Endothelial cell of umbilical vein (primary cell): ENCODE results near the gene UNC13D. TPM values are rescaled to one million over a fixed set of nuclear protein-coding genes. Genes with fewer than 3 reads are reported as not detected.
"Not testable (repeated sequence)": the region's sequence is repeated elsewhere in the genome, so short reads cannot be mapped to it uniquely, and the experiment has no call there.

Experiments
- BruUV-seq: library from RNA; stranded (reverse); fragments of 400-500 nt; replicated peaks from 2 replicates; lab custom pipeline; 2021; lab: Mats Ljungman, UMichigan
- CTCF ChIA-PET: fragments of 300-600, 350-600 bp; sonication (Branson Sonifier 250); formaldehyde crosslinking; loops from one replicate; lab custom pipeline; 2021; ENCODE audit warnings: antibody characterized with exemption, inconsistent platforms; lab: Charles Lee
- POLR2A ChIA-PET: fragments of 300-600, 350-600 bp; sonication (Branson Sonifier 250); formaldehyde crosslinking; loops from one replicate; lab custom pipeline; 2021; ENCODE audit warnings: antibody characterized with exemption, inconsistent platforms; lab: Charles Lee
- DNase-seq: peaks from one replicate; pipeline ENCODE4 v3.0.0-alpha.2; 2011; ENCODE audit warnings: low read depth, low spot score
- FAIRE-seq: peaks from 2 replicates; lab custom pipeline; 2011; peaks lifted over from hg19 to GRCh38; lab: Jason Lieb, UNC
- H2AFZ ChIP-seq: 2 replicates; pipeline ENCODE4 v1.6.0; 2012; ENCODE audit warnings: low read depth, low read length, control low read depth, inconsistent platforms
- H3K27ac ChIP-seq: 2 replicates; pipeline ENCODE4 v1.5.1; 2011; ENCODE audit warnings: low read depth, mild to moderate bottlenecking, control low read depth, low read length, moderate library complexity; ENCODE audit not compliant: insufficient read depth
- H3K27me3 ChIP-seq, 2 experiments: 2 replicates each; pipeline versions ENCODE4 v1.6.0 to v1.6.1; 2011; ENCODE audit warnings: low read length in 2 of 2, mixed read lengths in 1 of 2; ENCODE audit not compliant: control insufficient read depth in 2 of 2, insufficient read depth in 2 of 2
- H3K36me3 ChIP-seq, 2 experiments: 2 replicates in 1 of 2; 3 replicates in 1 of 2; pipeline ENCODE4 v1.5.1; 2011; ENCODE audit warnings: low read length in 2 of 2, mild to moderate bottlenecking in 1 of 2, moderate library complexity in 1 of 2; ENCODE audit not compliant: control insufficient read depth in 2 of 2, insufficient read depth in 2 of 2; ENCODE audit errors: extremely low read depth in 1 of 2
- H3K4me1 ChIP-seq: 3 replicates; pipeline ENCODE4 v1.5.1; 2011; ENCODE audit warnings: mild to moderate bottlenecking, low read length; ENCODE audit not compliant: control insufficient read depth, insufficient read depth; ENCODE audit errors: extremely low read depth
- H3K4me2 ChIP-seq: 2 replicates; pipeline ENCODE4 v1.6.1; 2011; ENCODE audit warnings: low read length, control low read depth, mixed read lengths; ENCODE audit not compliant: insufficient read depth
- H3K4me3 ChIP-seq, 3 experiments: fragments of 200-600 bp in 1 of 3; sonication (generic), shearing (Covaris generic) in 1 of 3; replicated peaks in 1 of 3; 2 replicates each; pipeline ENCODE4 v1.5.1; 2011 to 2016; ENCODE audit warnings: control low read depth in 3 of 3, low read length in 3 of 3, mild to moderate bottlenecking in 2 of 3, inconsistent platforms in 1 of 3, low read depth in 1 of 3, moderate library complexity in 1 of 3; ENCODE audit not compliant: insufficient read depth in 1 of 3
- H3K79me2 ChIP-seq: 2 replicates; pipeline ENCODE4 v1.6.0; 2012; ENCODE audit warnings: low read length, inconsistent platforms; ENCODE audit not compliant: control insufficient read depth, insufficient read depth
- H3K9ac ChIP-seq: replicated peaks from 2 replicates; pipeline ENCODE3; 2011; ENCODE audit warnings: low read length, control low read depth; ENCODE audit not compliant: insufficient read depth; ENCODE audit errors: extremely low read depth
- H3K9me1 ChIP-seq: replicated peaks from 3 replicates; pipeline ENCODE4 v1.6.0; 2011; ENCODE audit warnings: mild to moderate bottlenecking, low read length; ENCODE audit not compliant: control insufficient read depth, insufficient read depth; ENCODE audit errors: extremely low read depth
- H3K9me3 ChIP-seq: replicated peaks from 2 replicates; pipeline ENCODE4 v1.5.1; 2012; ENCODE audit warnings: low read length, inconsistent platforms; ENCODE audit not compliant: control insufficient read depth, insufficient read depth
- H4K20me1 ChIP-seq: replicated peaks from 2 replicates; pipeline ENCODE3; 2011; ENCODE audit warnings: mild to moderate bottlenecking, low read length; ENCODE audit not compliant: control insufficient read depth, insufficient read depth; ENCODE audit errors: extremely low read depth
- dilution Hi-C: fragments of 300-500 bp; cut with MboI; formaldehyde crosslinking; loops from one replicate; pipeline ENCODE4 v1.15.0; 2019; ENCODE audit warnings: low sequenced_read_pairs; ENCODE audit not compliant: extremely low pct_ligation_motif_present
- intact Hi-C: fragments of 100-400 bp; cut with micrococcal nuclease; formaldehyde crosslinking; loops from one replicate; pipeline ENCODE4 v1.10.0; 2022
- polyA plus RNA-seq, 4 experiments: library from polyadenylated mRNA; depleted of rRNA in 3 of 4; stranded (reverse) in 3 of 4; unstranded in 1 of 4; fragments of >200 nt; gene quantifications; 2 replicates each; pipeline versions ENCODE4 v1.2.1 to v1.2.3, GENCODE V29; 2011 to 2012; ENCODE audit warnings: missing spikeins in 1 of 4
- total RNA-seq: library from RNA; stranded (reverse); gene quantifications from 2 replicates; pipeline ENCODE4 v1.2.3, GENCODE V29; 2021

UNC13D gene
- total and polyA plus RNA-seq, 2 donors (not counting 3 experiments of a cell fraction or from before 2014, with no cell fraction given) = 6.9 to 14.9 TPM

- FAIRE-seq, H3K27me3 ChIP-seq, DNase-seq, H3K27ac ChIP-seq, dilution Hi-C loops, H3K79me2 ChIP-seq, H3K9me3 ChIP-seq, BruUV-seq, H3K9ac ChIP-seq, H3K4me1 ChIP-seq, H3K4me3 ChIP-seq, POLR2A ChIA-PET, intact Hi-C loops, H2AFZ ChIP-seq, CTCF ChIA-PET, H3K9me1 ChIP-seq, H4K20me1 ChIP-seq, H3K4me2 ChIP-seq, H3K36me3 ChIP-seq: not testable (repeated sequence)
Observed at GRCh38 chr17:75865404-75866188, 21.4 kb upstream of the UNC13D start.

DNA sequence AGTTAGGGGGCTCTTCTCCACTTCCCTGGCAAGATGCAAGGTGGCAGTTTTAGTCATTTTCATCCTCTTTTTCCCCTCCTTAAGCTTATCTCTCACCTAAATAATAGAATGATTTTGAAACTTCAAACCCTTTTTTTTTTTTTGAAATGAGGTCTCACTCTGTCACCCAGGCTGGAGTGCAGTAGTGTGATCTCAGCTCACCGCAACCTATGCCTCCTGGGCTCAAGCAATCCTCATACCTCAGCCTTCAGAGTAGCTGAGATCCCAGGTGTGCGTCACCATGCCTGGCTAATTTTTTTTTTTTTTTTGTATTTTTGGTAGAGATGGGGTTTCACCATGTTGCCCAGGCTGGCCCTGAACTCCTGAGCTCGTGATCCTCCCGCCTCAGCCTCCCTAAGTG lies 20.7 kb upstream of the UNC13D start:
- H3K79me2 ChIP-seq, H3K4me3 ChIP-seq, FAIRE-seq, H3K27ac ChIP-seq, intact Hi-C loops, H2AFZ ChIP-seq, H4K20me1 ChIP-seq, H3K27me3 ChIP-seq, H3K4me2 ChIP-seq, H3K9ac ChIP-seq, H3K9me3 ChIP-seq, DNase-seq, H3K9me1 ChIP-seq, H3K36me3 ChIP-seq, H3K4me1 ChIP-seq, dilution Hi-C loops, BruUV-seq, POLR2A ChIA-PET: not testable (repeated sequence)
- CTCF ChIA-PET = interaction anchor here (0.7 to 0.8 kb wide), 2 partner anchors 10 to 518 kb away, joined by 3 to 4 read pairs; partner anchors contain the start of gene WBP2
